ENCODE results near the gene WDR86.

DNA sequence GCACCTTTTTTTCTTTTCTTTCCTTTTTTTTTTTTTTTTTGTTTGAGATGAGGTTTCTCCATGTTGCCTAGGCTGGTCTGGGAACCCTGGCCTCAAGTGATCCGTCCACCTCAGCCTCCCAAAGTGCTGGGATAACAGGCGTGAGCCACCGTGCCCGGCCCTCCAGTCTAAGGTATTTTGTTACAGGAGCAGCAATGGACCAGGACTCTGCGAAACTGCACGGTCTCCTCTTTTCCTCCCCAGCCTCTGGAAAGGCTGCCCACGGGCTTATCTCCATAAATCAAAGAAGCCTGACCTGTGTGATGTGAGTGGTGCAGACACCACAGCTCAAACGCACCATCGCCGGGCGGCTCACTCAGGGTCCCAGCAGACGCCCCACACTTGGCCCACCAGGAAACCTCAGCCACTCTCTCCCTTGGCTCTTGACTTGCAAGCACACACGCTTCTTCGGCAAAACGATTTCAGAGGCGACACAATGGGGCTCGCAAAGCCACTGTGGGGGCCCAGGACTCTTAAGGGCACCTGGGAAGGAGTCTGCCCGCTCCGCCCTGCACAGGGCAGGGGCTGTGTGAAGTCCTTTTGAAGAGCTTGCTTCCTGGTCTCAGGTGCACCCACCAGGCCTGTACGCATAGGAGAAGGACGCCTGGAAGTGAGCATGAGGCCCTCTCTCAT is 20.6 kb downstream of the WDR86 start:
- TF ChIP-seq, protein P1, sequence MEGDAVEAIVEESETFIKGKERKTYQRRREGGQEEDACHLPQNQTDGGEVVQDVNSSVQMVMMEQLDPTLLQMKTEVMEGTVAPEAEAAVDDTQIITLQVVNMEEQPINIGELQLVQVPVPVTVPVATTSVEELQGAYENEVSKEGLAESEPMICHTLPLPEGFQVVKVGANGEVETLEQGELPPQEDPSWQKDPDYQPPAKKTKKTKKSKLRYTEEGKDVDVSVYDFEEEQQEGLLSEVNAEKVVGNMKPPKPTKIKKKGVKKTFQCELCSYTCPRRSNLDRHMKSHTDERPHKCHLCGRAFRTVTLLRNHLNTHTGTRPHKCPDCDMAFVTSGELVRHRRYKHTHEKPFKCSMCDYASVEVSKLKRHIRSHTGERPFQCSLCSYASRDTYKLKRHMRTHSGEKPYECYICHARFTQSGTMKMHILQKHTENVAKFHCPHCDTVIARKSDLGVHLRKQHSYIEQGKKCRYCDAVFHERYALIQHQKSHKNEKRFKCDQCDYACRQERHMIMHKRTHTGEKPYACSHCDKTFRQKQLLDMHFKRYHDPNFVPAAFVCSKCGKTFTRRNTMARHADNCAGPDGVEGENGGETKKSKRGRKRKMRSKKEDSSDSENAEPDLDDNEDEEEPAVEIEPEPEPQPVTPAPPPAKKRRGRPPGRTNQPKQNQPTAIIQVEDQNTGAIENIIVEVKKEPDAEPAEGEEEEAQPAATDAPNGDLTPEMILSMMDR (IDR thresholded peaks at IDR 0.05), result no peak
- TF ChIP-seq POLR2A (IDR thresholded peaks at IDR 0.05), result no peak
